Colonic mucosa (tissue), 4 donors: Measurements from ENCODE around the gene CHCHD3. TPM values are rescaled to one million over a fixed set of nuclear protein-coding genes. Genes with fewer than 3 reads are reported as not detected.

Source experiments
- DNase-seq: peaks from one replicate; pipeline ENCODE4 v3.0.0-alpha.2; 2020
- H3K27ac ChIP-seq: fragments of 200-600 bp; one replicate; pipeline ENCODE4 v1.8.0; 2021
- H3K27me3 ChIP-seq: fragments of 200-600 bp; one replicate; pipeline ENCODE4 v1.8.0; 2021
- H3K36me3 ChIP-seq: fragments of 200-600 bp; one replicate; pipeline ENCODE4 v1.8.0; 2021
- H3K4me1 ChIP-seq: fragments of 200-600 bp; one replicate; pipeline ENCODE4 v1.8.0; 2021; ENCODE audit warnings: mild to moderate bottlenecking
- H3K4me3 ChIP-seq: fragments of 200-600 bp; one replicate; pipeline ENCODE4 v1.8.0; 2021
- H3K9ac ChIP-seq, 2 donors: one replicate each; pipeline ENCODE4 v1.7.0; 2013; ENCODE audit warnings: control low read depth in 2 of 2, low read depth in 2 of 2, low read length in 2 of 2
- H3K9me3 ChIP-seq: fragments of 200-600 bp; one replicate; pipeline ENCODE4 v1.8.0; 2021
- CTCF ChIP-seq: fragments of 200-600 bp; IDR thresholded peaks from one replicate; pipeline ENCODE4 v1.8.0; 2022; ENCODE audit warnings: antibody characterized with exemption, mild to moderate bottlenecking
- intact Hi-C: fragments of 100-400 bp; cut with DNase I; formaldehyde crosslinking; loops from one replicate; pipeline ENCODE4 v1.14.1; 2022
- total RNA-seq, 2 donors: library from RNA; stranded (reverse); fragmentation: NEBNext Ultra II Directional in 1 of 2; extraction: Animal tissue kit (Norgen Biotek cat#: 25700) in 1 of 2; gene quantifications; one replicate each; pipeline ENCODE4 v1.2.1, GENCODE V29; 2021
- donor health status: healthy.
- donor health status: DM: no; HTN: no; CAD: no.
- donor health status: DM: no; HTN: no; CAD: no.

The CHCHD3 gene
- total RNA-seq, 2 donors from 2014 or later, result 81.5 to 112 TPM

GRCh38 chr7:133119067-133119466 lies 37.2 kb upstream of the CHCHD3 start:
- DNase-seq, result no peak
- H3K4me1 ChIP-seq, result no peaks in the 10 kb centered on the region
- H3K27me3 ChIP-seq, result no peaks in the 10 kb centered on the region
- intact Hi-C loops, result no loop called here
- no peak overlapping the region for H3K9ac ChIP-seq
- H3K36me3 ChIP-seq, result no peaks in the 10 kb centered on the region
- H3K27ac ChIP-seq, result no peak overlapping the region
- H3K4me3 ChIP-seq, result no peak overlapping the region
- no peaks in the 10 kb centered on the region for H3K9me3 ChIP-seq
- no peak for TF ChIP-seq CTCF

- H3K36me3 ChIP-seq, result no peaks in the 10 kb centered on the region
- no peak overlapping the region for H3K4me3 ChIP-seq
- H3K27me3 ChIP-seq, result no peaks in the 10 kb centered on the region
- DNase-seq, result no peak
- no peak overlapping the region for H3K27ac ChIP-seq
- no peaks in the 10 kb centered on the region for H3K4me1 ChIP-seq
- intact Hi-C loops, result no loop called here
- no peak for TF ChIP-seq CTCF
- no peak overlapping the region for H3K9ac ChIP-seq
- H3K9me3 ChIP-seq, result no peaks in the 10 kb centered on the region
Measured at GRCh38 chr7:133118261-133118660, 36.4 kb upstream of the CHCHD3 start.

GRCh38 chr7:133117452-133117851 lies 35.6 kb upstream of the CHCHD3 start:
- no peak overlapping the region for H3K9ac ChIP-seq
- H3K36me3 ChIP-seq, result no peaks in the 10 kb centered on the region
- H3K4me1 ChIP-seq, result no peaks in the 10 kb centered on the region
- H3K27me3 ChIP-seq, result no peaks in the 10 kb centered on the region
- intact Hi-C loops, result no loop called here
- H3K9me3 ChIP-seq, result no peaks in the 10 kb centered on the region
- DNase-seq, result no peak
- H3K27ac ChIP-seq, result no peak overlapping the region
- H3K4me3 ChIP-seq, result no peak overlapping the region
- no peak for TF ChIP-seq CTCF

GRCh38 chr7:133115596-133115995 lies 33.7 kb upstream of the CHCHD3 start:
- no peak for TF ChIP-seq CTCF
- no peaks in the 10 kb centered on the region for H3K4me1 ChIP-seq
- H3K36me3 ChIP-seq, result no peaks in the 10 kb centered on the region
- no peaks in the 10 kb centered on the region for H3K27me3 ChIP-seq
- H3K27ac ChIP-seq, result no peak overlapping the region
- no peak overlapping the region for H3K9ac ChIP-seq
- H3K9me3 ChIP-seq, result no peaks in the 10 kb centered on the region
- no peak for DNase-seq
- intact Hi-C loops, result no loop called here
- H3K4me3 ChIP-seq, result no peak overlapping the region

GRCh38 chr7:133114519-133114918 lies 32.6 kb upstream of the CHCHD3 start:
- TF ChIP-seq CTCF, result no peak
- H3K27ac ChIP-seq, result no peak overlapping the region
- H3K4me3 ChIP-seq, result no peak overlapping the region
- no peak for DNase-seq
- intact Hi-C loops, result no loop called here
- H3K27me3 ChIP-seq, result no peaks in the 10 kb centered on the region
- no peaks in the 10 kb centered on the region for H3K9me3 ChIP-seq
- no peaks in the 10 kb centered on the region for H3K4me1 ChIP-seq
- no peak overlapping the region for H3K9ac ChIP-seq
- no peaks in the 10 kb centered on the region for H3K36me3 ChIP-seq

GRCh38 chr7:133112976-133113375 lies 31.1 kb upstream of the CHCHD3 start:
- intact Hi-C loops, result no loop called here
- no peak for TF ChIP-seq CTCF
- Histone ChIP-seq H3K27me3 (no peaks in the 10 kb centered on the region), H3K9me3 (no peaks in the 10 kb centered on the region), H3K9ac (no peak overlapping the region), H3K4me1 (no peaks in the 10 kb centered on the region), H3K4me3 (no peak overlapping the region), H3K36me3 (no peaks in the 10 kb centered on the region), H3K27ac (no peak overlapping the region)
- DNase-seq, result no peak
